Ishikawa (cell line): Measurements from ENCODE around the gene PKIG.

Source experiments
- CEBPB ChIP-seq: IDR thresholded peaks from 2 replicates; pipeline ENCODE4 v1.6.1; 2012
- CREB1 ChIP-seq: IDR thresholded peaks from 2 replicates; pipeline ENCODE4 v1.6.1; 2012; ENCODE audit warnings: low read depth
- EGR1 ChIP-seq: IDR thresholded peaks from 2 replicates; pipeline ENCODE4 v1.6.1; 2012
- EP300 ChIP-seq: IDR thresholded peaks from 2 replicates; pipeline ENCODE4 v1.6.1; 2012; ENCODE audit warnings: borderline replicate concordance
- FOXM1 ChIP-seq: IDR thresholded peaks from 2 replicates; pipeline ENCODE4 v1.6.1; 2012; ENCODE audit warnings: low read depth, borderline replicate concordance
- NFIC ChIP-seq: IDR thresholded peaks from 2 replicates; pipeline ENCODE4 v1.6.1; 2012
- RAD21 ChIP-seq: IDR thresholded peaks from 2 replicates; pipeline ENCODE4 v1.6.1; 2012; ENCODE audit warnings: low read depth
- TAF1 ChIP-seq: IDR thresholded peaks from 2 replicates; pipeline ENCODE4 v1.6.1; 2012; ENCODE audit warnings: low read depth, mild to moderate bottlenecking
- TCF12 ChIP-seq: IDR thresholded peaks from 2 replicates; pipeline ENCODE4 v1.6.1; 2012; ENCODE audit warnings: low read depth
- TEAD4 ChIP-seq: IDR thresholded peaks from 2 replicates; pipeline ENCODE4 v1.6.1; 2012
- YY1 ChIP-seq: IDR thresholded peaks from 2 replicates; pipeline ENCODE4 v1.6.1; 2012; ENCODE audit warnings: low read depth
- ZBTB7A ChIP-seq: IDR thresholded peaks from 2 replicates; pipeline ENCODE4 v1.6.1; 2012; ENCODE audit warnings: low read depth
- TF ChIP-seq, protein P1 (sequence below): IDR thresholded peaks from 2 replicates; pipeline ENCODE4 v1.6.1; 2012
- TF ChIP-seq, protein P2 (sequence below): IDR thresholded peaks from 2 replicates; pipeline ENCODE4 v1.6.1; 2012; ENCODE audit warnings: low read depth, mild to moderate bottlenecking
- TF ChIP-seq, protein P3 (sequence below): IDR thresholded peaks from 2 replicates; pipeline ENCODE4 v1.6.1; 2012

PKIG gene

GRCh38 chr20:44601801-44602204 is 19.4 kb downstream of the PKIG start:
- TF ChIP-seq TEAD4 (no peak), EGR1 (no peak), EP300 (no peak), YY1 (no peak), TAF1 (no peak), CREB1 (no peak), NFIC (no peak), CEBPB (no peak), FOXM1 (no peak), ZBTB7A (no peak), TCF12 (no peak)
- TF ChIP-seq, protein P1, sequence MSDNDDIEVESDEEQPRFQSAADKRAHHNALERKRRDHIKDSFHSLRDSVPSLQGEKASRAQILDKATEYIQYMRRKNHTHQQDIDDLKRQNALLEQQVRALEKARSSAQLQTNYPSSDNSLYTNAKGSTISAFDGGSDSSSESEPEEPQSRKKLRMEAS: no peak
- TF ChIP-seq, protein P2, sequence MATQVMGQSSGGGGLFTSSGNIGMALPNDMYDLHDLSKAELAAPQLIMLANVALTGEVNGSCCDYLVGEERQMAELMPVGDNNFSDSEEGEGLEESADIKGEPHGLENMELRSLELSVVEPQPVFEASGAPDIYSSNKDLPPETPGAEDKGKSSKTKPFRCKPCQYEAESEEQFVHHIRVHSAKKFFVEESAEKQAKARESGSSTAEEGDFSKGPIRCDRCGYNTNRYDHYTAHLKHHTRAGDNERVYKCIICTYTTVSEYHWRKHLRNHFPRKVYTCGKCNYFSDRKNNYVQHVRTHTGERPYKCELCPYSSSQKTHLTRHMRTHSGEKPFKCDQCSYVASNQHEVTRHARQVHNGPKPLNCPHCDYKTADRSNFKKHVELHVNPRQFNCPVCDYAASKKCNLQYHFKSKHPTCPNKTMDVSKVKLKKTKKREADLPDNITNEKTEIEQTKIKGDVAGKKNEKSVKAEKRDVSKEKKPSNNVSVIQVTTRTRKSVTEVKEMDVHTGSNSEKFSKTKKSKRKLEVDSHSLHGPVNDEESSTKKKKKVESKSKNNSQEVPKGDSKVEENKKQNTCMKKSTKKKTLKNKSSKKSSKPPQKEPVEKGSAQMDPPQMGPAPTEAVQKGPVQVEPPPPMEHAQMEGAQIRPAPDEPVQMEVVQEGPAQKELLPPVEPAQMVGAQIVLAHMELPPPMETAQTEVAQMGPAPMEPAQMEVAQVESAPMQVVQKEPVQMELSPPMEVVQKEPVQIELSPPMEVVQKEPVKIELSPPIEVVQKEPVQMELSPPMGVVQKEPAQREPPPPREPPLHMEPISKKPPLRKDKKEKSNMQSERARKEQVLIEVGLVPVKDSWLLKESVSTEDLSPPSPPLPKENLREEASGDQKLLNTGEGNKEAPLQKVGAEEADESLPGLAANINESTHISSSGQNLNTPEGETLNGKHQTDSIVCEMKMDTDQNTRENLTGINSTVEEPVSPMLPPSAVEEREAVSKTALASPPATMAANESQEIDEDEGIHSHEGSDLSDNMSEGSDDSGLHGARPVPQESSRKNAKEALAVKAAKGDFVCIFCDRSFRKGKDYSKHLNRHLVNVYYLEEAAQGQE: no peak
- TF ChIP-seq, protein P3, sequence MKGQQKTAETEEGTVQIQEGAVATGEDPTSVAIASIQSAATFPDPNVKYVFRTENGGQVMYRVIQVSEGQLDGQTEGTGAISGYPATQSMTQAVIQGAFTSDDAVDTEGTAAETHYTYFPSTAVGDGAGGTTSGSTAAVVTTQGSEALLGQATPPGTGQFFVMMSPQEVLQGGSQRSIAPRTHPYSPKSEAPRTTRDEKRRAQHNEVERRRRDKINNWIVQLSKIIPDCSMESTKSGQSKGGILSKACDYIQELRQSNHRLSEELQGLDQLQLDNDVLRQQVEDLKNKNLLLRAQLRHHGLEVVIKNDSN: no peak

DNA sequence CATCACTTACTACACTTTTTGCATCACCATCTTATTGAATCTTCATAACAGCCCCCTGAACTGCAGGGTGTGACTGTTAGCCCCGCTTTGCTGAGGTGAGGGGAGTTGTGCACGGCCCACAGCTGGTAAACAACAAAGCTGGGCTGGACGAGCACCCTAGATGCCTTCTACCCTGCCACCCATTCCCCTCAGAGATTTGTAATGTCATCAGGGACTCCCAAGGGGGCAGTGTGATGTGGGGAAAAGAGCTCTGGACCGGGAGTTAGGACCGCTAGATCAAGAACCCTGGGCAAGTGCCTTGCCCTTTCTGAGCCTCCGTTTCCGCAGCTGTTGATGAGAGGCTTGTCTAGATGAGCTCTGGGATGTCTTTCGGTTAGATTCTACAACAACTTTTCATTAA is 20.9 kb downstream of the PKIG start:
- no peak for TF ChIP-seq CEBPB

GRCh38 chr20:44606725-44607441 is 24.5 kb downstream of the PKIG start:
- TF ChIP-seq RAD21: no peak
- TF ChIP-seq CREB1: no peak
- no peak for TF ChIP-seq YY1
- TF ChIP-seq, protein P1: no peak
- TF ChIP-seq, protein P2: no peak
- TF ChIP-seq ZBTB7A: no peak
- no peak for TF ChIP-seq TCF12
- TF ChIP-seq EGR1: no peak
- TF ChIP-seq TAF1: no peak
- no peak for TF ChIP-seq EP300
- no peak for TF ChIP-seq FOXM1
- no peak for TF ChIP-seq TEAD4

GRCh38 chr20:44609006-44609515 is 26.7 kb downstream of the PKIG start:
- no peak for TF ChIP-seq FOXM1
- TF ChIP-seq, protein P2: no peak
- TF ChIP-seq, protein P1: no peak
- TF ChIP-seq TAF1: no peak
- TF ChIP-seq NFIC: no peak
- TF ChIP-seq RAD21: no peak
- TF ChIP-seq EGR1: no peak
- no peak for TF ChIP-seq ZBTB7A
